ENCODE data around the gene TP73. TPM values are rescaled to one million over a fixed set of nuclear protein-coding genes. Genes with fewer than 3 reads are reported as not detected.
A peak's percentile ranks its signal among the peaks of the same experiment; 100 is the strongest.

The TP73 gene
- total RNA-seq, 1 experiment from 2014 or later, result 19.2 TPM

GRCh38 chr1:3774946-3775489, 122.7 kb downstream of the TP73 start:
- H2AFZ ChIP-seq (ENCODE audit: low read depth, low read length, poor library complexity, severe bottlenecking), result no peak overlapping the region
- RAD21 ChIA-PET (ENCODE audit: low non-redundant PET in 1 of 2, low total read pairs in 2 of 2, uncharacterized antibody in 2 of 2, unreplicated experiment in 2 of 2), result no interaction called here
- no peaks in the 10 kb centered on the region for H3K27me3 ChIP-seq (ENCODE audit: insufficient read depth, low read length)
- no peak overlapping the region for H3K9ac ChIP-seq (ENCODE audit: low read length)
- H3K4me2 ChIP-seq (ENCODE audit: low read length), result 0 out of 2 replicates have a peak overlapping the region, but pooled peaks have one; percentile 51
- peaks cover 31 to 44% of the 10 kb centered on the region in 2 experiments for H3K4me1 ChIP-seq (ENCODE audit: control insufficient read depth in 1 of 2, insufficient read depth in 2 of 2, low read length in 2 of 2)
- POLR2A ChIA-PET, result no interaction called here
- no peaks in the 10 kb centered on the region for H3K79me2 ChIP-seq (ENCODE audit: insufficient read depth, low read length)
- H3K27ac ChIP-seq (ENCODE audit: low read depth, low read length), result peak overlapping the region; percentile 30; the same call in 1 of the 2 replicates
- no TSS peak for BruUV-seq (replicated peaks)
- H3K36me3 ChIP-seq (ENCODE audit: control insufficient read depth in 1 of 2, insufficient read depth in 2 of 2, low read length in 2 of 2), result peaks cover under 1 to 7% of the 10 kb centered on the region in 2 experiments; a peak in 1 of 4 replicates
- H3K9me2 ChIP-seq (ENCODE audit: insufficient read depth), result no peaks in the 10 kb centered on the region
- H4K20me1 ChIP-seq (ENCODE audit: insufficient read depth), result no peaks in the 10 kb centered on the region
- intact Hi-C loops (cut with micrococcal nuclease), result no loop called here
- DNase-seq (ENCODE audit: low read depth, low spot score) (no peak), ATAC-seq (no peak)
- H3K9me3 ChIP-seq (ENCODE audit: control insufficient read depth in 1 of 2, insufficient read depth in 1 of 2, low read depth in 1 of 2, low read length in 2 of 2), result no peaks in the 10 kb centered on the region
- no peak overlapping the region for H3K4me3 ChIP-seq (replicated peaks in 1 of 2; ENCODE audit: low read depth in 1 of 2, low read length in 2 of 2)
- TF ChIP-seq EGR1 (IDR thresholded peaks at IDR 0.05; ENCODE audit: low read depth) (no peak), ATF3 (IDR thresholded peaks at IDR 0.05) (no peak), POLR2A (IDR thresholded peaks at IDR 0.05; ENCODE audit: borderline replicate concordance, extremely low read depth, insufficient read depth, insufficient read length) (no peak), ELF1 (IDR thresholded peaks at IDR 0.05; ENCODE audit: borderline replicate concordance, low read depth) (no peak), ZFX (IDR thresholded peaks at IDR 0.05) (no peak), SIN3A (IDR thresholded peaks at IDR 0.05; ENCODE audit: low read depth) (no peak), FOSL1 (IDR thresholded peaks at IDR 0.05; ENCODE audit: low read depth) (no peak), SP1 (IDR thresholded peaks at IDR 0.05; ENCODE audit: low read depth) (no peak), YY1 (IDR thresholded peaks at IDR 0.05; ENCODE audit: extremely low read depth, insufficient replicate concordance, low read depth, low read length) (no peak), CEBPB (IDR thresholded peaks at IDR 0.05; ENCODE audit: low read depth) (no peak), SRF (IDR thresholded peaks at IDR 0.05; ENCODE audit: low read depth) (no peak), TCF7L2 (IDR thresholded peaks at IDR 0.05; ENCODE audit: borderline replicate concordance, extremely low read depth, insufficient read depth, insufficient read length) (no peak), POLR2AphosphoS5 (IDR thresholded peaks at IDR 0.05; ENCODE audit: low read depth, low read length) (no peak), EZH2phosphoT487 (IDR thresholded peaks at IDR 0.05; ENCODE audit: borderline replicate concordance) (no peak), RAD21 (IDR thresholded peaks at IDR 0.05; ENCODE audit: low read depth) (no peak), EZH2 (IDR thresholded peaks at IDR 0.05) (no peak)
- TF ChIP-seq, protein P1, sequence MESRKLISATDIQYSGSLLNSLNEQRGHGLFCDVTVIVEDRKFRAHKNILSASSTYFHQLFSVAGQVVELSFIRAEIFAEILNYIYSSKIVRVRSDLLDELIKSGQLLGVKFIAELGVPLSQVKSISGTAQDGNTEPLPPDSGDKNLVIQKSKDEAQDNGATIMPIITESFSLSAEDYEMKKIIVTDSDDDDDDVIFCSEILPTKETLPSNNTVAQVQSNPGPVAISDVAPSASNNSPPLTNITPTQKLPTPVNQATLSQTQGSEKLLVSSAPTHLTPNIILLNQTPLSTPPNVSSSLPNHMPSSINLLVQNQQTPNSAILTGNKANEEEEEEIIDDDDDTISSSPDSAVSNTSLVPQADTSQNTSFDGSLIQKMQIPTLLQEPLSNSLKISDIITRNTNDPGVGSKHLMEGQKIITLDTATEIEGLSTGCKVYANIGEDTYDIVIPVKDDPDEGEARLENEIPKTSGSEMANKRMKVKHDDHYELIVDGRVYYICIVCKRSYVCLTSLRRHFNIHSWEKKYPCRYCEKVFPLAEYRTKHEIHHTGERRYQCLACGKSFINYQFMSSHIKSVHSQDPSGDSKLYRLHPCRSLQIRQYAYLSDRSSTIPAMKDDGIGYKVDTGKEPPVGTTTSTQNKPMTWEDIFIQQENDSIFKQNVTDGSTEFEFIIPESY (IDR thresholded peaks at IDR 0.05; ENCODE audit: extremely low read depth, insufficient replicate concordance, low read length), result no peak
- TF ChIP-seq, protein P2, sequence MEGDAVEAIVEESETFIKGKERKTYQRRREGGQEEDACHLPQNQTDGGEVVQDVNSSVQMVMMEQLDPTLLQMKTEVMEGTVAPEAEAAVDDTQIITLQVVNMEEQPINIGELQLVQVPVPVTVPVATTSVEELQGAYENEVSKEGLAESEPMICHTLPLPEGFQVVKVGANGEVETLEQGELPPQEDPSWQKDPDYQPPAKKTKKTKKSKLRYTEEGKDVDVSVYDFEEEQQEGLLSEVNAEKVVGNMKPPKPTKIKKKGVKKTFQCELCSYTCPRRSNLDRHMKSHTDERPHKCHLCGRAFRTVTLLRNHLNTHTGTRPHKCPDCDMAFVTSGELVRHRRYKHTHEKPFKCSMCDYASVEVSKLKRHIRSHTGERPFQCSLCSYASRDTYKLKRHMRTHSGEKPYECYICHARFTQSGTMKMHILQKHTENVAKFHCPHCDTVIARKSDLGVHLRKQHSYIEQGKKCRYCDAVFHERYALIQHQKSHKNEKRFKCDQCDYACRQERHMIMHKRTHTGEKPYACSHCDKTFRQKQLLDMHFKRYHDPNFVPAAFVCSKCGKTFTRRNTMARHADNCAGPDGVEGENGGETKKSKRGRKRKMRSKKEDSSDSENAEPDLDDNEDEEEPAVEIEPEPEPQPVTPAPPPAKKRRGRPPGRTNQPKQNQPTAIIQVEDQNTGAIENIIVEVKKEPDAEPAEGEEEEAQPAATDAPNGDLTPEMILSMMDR (IDR thresholded peaks at IDR 0.05 in 2 of 3, conservative IDR thresholded peaks at IDR 0.05 in 1 of 3; ENCODE audit: borderline replicate concordance in 1 of 3, insufficient read depth in 1 of 3, low read depth in 2 of 3, low read length in 2 of 3), result no peak
- TF ChIP-seq, protein P3, sequence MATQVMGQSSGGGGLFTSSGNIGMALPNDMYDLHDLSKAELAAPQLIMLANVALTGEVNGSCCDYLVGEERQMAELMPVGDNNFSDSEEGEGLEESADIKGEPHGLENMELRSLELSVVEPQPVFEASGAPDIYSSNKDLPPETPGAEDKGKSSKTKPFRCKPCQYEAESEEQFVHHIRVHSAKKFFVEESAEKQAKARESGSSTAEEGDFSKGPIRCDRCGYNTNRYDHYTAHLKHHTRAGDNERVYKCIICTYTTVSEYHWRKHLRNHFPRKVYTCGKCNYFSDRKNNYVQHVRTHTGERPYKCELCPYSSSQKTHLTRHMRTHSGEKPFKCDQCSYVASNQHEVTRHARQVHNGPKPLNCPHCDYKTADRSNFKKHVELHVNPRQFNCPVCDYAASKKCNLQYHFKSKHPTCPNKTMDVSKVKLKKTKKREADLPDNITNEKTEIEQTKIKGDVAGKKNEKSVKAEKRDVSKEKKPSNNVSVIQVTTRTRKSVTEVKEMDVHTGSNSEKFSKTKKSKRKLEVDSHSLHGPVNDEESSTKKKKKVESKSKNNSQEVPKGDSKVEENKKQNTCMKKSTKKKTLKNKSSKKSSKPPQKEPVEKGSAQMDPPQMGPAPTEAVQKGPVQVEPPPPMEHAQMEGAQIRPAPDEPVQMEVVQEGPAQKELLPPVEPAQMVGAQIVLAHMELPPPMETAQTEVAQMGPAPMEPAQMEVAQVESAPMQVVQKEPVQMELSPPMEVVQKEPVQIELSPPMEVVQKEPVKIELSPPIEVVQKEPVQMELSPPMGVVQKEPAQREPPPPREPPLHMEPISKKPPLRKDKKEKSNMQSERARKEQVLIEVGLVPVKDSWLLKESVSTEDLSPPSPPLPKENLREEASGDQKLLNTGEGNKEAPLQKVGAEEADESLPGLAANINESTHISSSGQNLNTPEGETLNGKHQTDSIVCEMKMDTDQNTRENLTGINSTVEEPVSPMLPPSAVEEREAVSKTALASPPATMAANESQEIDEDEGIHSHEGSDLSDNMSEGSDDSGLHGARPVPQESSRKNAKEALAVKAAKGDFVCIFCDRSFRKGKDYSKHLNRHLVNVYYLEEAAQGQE (IDR thresholded peaks at IDR 0.05; ENCODE audit: low read depth), result no peak
- CTCF ChIA-PET, result interaction anchor here (1.5 to 2.3 kb wide), 4 partner anchors 10 to 322 kb away, joined by 3 to 10 read pairs (median 6); partner anchors contain the start of gene LRRC47
